Dedifferentiated amniotic fluid mesenchymal stem cell (primary cell): ENCODE results near the gene KRTAP2-2.
"Not testable (repeated sequence)": the region's sequence is repeated elsewhere in the genome, so short reads cannot be mapped to it uniquely, and the experiment has no call there.

Experiments
- DNase-seq: peaks from one replicate; pipeline ENCODE4 v3.0.0-alpha.2; 2016; ENCODE audit errors: extremely low spot score

KRTAP2-2 gene

DNA sequence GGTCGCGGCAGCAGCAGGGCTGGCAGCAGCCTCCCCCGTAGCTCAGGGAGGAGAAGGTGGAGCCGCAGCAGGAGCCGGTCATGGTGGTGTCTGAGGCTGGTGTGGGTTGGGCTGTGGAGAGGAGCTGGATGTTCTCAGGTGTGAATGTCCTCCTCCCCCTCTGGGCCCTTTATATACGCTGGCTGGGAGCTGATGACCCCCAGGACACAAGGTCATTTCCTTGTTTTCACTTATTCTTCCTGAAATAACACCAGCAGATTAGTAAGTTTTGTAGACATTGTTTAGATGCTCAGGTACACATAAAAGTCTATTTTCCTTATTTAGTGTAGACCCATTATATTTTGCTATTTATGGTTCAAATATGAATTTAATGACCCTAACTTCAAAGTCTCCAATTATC lies at the start of gene KRTAP2-2:
Gene KRTAP2-2 (minus strand): TSS at position 101 of the 400 bp plus-strand sequence. CDS start 19 bp downstream, at position 82.
- not testable (repeated sequence) for DNase-seq

GRCh38 chr17:41104386-41105038 lies 49.5 kb upstream of the KRTAP2-2 start:
- not testable (repeated sequence) for DNase-seq

DNA sequence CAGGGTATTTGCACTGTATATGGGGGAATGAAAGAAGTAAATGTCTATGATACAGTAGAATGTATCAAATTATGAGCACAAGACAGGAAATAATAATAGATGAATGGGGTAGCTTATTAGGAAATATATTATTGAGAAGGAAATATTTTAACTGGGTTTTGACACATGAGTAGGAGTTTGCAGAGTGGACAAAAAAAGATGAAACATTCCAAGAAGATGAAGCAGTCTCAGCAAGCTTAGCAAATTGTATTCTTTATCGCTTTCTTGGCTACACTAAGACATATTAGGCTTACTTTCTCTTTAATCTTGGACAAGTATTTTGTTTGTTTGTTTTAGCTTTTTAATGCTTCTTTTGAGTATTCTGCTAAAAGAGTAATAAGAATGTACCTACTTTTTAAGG lies 48.9 kb upstream of the KRTAP2-2 start:
- no peak for DNase-seq

DNA sequence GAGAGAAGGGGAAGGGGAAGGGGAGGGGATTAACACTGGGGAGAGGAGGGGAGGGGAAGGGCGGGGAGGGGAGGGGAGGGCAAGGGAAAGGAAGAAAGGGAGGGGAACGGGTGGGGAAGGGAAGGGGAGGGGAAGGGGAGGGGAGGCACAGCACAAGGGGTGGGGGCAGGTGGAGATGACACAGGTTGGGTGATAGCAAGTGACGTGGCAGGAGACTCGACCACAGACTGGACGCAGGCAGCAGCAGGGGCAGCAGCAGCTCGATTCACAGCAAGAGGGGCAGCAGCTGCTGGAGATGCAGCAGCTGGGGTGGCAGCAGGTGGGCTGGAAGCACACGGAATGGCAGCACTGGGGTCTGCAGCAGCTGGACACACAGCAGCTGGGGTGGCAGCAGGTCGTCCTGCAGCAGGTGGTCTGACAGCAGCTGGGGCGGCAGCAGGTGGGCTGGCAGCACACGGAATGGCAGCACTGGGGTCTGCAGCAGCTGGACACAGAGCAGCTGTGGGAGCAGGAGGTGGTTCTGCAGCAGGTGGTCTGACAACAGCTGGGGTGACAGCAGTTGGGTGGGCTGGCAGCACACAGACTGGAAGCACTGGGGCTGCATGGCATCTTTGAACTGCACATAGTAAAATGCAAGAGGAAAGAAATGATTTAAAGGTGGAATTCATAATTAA lies 46.7 kb upstream of the KRTAP2-2 start, which contains the start of gene KRTAP4-16:
Gene KRTAP4-16 (minus strand): TSS at position 624 of the 674 bp plus-strand sequence. CDS start 0 bp downstream, at position 624.
- no peak for DNase-seq

- peak; percentile 87 for DNase-seq
Measured at GRCh38 chr17:41099682-41100480, 44.9 kb upstream of the KRTAP2-2 start.

DNA sequence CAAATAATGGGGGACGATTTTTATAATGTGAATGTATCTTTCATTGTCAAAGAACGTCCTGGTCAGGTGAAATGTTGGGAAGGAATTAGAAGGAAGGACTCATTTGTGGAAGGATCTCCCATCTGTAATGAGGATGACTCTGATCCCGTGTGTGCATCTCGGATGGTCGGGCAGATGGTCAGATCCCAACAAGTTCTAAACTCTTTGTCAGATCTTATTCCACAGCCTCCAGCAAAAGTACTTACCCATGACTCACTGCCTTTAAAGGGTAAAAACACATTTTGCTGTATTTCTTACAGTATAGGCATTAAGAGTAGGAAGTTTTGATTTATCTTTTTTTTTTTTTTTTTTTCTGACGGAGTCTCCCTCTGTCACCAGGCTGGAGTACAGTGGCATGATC lies 43.5 kb upstream of the KRTAP2-2 start:
- DNase-seq: no peak

GRCh38 chr17:41098042-41098441 lies 43.0 kb upstream of the KRTAP2-2 start, which contains the start of gene KRTAP4-8:
KRTAP4-8 (minus strand) TSS chr17:41098142; CDS start chr17:41098084, 58 bp downstream.
- no peak for DNase-seq

DNA sequence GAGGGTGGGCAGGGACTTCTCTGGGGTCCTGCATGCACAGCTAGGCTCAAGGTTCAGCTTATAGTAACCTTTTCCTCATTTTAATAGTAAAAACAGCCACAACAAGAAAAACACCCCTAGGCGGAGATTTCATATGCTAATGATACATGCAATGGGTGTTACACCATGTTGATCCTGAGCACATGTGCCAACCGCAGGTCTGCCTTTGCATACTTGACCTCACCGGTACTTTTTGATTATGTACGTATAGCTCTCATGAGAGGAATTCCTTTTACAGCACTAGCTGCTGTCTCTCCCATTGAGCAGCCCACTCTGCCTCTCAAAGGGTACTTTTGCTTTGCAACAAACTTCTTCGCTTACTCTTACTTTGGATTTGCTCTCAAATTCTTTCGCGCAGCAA lies 41.0 kb upstream of the KRTAP2-2 start:
- DNase-seq: no peak

DNA sequence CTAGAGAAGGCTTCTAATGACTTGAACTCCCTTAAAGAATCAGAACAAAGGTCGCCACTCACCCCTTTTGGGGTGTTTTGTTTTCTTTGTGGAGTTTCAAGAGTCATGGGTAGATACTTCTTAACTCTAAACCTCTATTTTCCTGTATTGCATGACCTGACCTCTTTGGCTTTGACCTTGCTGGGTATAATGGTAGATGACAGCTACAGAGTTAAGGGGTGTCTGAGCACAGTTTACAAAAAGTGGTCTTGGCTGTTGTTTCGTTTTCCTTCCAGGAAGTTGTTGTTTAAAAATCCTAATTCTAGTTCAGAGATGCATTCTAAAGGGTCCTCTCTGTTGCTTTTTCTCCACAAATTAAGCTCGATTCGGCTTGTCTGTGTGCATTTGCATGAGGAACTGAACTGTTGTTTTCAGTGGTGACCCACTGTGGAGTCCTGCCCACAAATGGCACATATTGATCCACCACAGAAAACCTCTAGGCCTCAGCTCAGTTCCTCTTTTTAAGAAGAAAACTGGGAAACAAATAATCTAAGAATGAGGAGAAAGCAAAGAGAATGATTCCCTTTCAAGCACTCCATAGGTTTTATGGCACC lies 33.8 kb upstream of the KRTAP2-2 start:
- not testable (repeated sequence) for DNase-seq

DNA sequence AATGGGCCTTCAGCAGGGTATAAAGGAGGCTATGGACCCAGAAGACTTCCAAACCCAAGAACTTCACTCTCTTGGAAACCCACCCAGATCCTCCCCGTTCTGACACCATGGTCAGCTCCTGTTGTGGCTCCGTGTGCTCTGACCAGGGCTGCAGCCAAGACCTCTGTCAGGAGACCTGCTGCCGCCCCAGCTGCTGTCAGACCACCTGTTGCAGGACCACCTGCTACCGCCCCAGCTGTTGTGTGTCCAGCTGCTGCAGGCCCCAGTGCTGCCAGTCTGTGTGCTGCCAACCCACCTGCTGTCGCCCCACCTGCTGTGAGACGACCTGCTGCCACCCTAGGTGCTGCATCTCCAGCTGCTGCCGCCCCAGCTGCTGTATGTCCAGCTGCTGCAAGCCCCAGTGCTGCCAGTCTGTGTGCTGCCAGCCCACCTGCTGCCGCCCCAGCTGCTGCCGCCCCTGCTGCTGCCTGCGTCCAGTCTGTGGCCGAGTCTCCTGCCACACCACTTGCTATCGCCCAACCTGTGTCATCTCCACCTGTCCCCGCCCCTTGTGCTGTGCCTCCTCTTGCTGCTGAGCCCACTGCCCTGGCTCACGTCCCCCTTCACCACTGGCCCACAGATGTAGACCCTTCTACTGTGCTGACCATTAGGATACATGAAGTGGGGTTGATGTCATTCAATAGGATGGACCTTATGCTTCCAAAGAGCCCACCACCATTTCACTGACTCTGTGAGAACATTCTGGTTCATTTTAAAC lies 29.2 kb upstream of the KRTAP2-2 start, which contains the start of gene KRTAP4-7:
Gene KRTAP4-7 (plus strand): TSS at position 51 of the 757 bp plus-strand sequence. CDS start 57 bp downstream, at position 108.
- not testable (repeated sequence) for DNase-seq

- not testable (repeated sequence) for DNase-seq
Measured at GRCh38 chr17:41083427-41083826, 28.4 kb upstream of the KRTAP2-2 start.

DNA sequence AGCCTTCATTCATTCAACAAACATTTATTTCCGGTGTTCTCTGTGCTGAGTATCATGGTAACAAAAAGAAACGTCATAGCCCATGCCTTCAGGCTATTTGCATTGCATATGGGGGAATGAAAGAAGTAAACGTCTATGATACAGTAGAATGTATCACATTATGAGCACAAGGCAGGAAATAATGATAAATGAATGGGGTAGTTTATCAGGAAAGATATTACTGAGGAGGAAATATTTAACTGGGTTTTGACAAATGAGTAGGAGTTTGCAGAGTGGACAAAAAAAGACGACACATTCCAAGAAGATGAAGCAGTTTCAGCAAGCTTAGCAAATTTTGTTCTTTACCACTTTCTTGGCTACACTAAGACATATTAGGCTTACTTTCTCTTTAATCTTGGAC lies 27.6 kb upstream of the KRTAP2-2 start:
- no peak for DNase-seq

DNA sequence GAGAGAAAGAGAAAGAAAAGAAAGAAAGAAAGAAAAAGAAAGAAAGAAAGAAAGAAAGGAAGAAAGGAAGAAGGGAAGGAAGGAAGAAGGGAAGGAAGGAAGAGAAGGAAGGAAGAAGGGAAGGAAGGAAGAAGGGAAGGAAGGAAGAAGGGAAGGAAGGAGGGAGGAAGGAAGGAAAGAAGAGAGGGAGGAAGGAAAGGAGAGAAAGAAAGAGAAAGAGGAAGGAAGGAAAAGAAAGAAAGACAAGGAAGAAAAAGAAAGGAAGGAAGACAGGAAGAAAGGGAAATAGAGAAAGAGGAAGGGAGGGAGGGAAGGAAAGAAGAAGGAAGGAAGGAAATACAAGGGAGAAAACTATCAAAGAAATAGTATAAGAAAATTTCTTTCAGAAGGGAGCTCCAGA lies 21.8 kb upstream of the KRTAP2-2 start:
- DNase-seq: no peak

DNA sequence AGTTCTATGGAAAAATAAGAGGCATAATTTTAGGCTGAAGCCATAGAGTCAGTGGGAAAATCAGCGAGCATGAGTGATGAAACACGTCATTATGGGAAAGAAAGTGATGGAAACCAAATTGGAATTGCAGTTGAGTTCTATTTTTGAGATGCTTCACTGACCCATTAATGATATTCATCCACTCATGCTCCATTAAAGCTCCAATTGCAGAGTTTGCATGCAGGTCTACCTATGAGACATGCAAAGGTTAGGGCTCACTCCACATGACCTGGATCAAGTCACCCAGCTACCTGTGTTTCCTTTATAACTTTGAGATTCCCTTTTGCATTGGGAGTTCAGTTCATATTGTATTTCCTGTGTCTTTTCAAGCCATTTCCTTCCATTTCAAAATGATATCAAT lies 18.6 kb upstream of the KRTAP2-2 start:
- DNase-seq: no peak

DNA sequence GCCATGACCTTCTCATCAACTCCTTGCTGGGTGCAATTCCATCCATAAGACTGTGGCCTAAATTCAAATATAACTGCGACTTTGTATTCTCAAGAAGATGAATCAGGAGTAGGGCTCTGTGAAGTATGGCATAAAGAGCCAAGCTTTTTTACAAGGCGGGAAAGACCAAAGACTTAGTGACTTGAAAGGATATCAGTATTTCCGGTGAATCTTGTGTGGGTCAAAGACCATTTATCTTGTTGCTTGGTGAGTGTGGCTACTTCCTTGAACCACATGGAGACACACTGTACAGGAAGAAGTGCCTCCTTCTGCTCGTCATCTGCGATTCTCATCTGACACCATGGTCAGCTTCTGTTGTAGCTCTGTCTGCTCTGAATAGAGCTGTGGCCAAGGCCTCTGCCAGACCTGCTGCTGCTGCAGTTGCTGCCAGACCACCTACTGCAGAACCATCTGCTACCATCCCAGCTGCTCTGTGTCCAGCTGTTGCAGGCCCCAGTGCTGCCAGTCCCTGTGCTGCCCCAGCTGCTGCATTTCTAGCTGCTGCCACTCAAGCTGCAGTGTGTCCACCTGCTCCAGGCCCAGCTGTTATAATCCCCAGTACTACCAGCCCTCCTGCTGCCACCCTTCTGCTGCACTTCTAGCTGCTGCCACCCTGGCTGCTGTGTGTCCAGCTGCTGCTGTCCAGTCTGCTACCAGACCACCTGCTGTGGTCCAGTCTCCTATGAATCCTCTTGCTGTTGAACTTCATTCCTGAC lies 16.8 kb upstream of the KRTAP2-2 start:
- DNase-seq: no peak

DNA sequence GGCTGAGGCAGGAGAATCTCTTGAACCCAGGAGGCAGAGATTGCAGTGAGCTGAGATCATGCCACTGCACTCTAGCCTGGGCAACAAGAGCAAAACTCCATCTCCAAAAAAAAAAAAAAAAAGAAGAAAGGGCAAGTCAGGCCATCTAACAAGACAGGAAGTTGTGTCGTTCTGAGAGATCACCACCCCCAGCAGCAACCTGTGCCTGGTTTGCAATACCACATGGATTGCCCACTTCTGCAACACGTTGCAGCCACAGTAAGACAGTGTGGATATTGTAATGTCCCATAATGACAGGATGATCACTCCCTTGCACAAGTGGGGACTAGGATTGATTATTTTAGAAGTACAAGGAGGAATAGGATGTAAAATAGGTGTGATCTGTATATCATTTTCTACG lies 14.0 kb upstream of the KRTAP2-2 start:
- no peak for DNase-seq

DNA sequence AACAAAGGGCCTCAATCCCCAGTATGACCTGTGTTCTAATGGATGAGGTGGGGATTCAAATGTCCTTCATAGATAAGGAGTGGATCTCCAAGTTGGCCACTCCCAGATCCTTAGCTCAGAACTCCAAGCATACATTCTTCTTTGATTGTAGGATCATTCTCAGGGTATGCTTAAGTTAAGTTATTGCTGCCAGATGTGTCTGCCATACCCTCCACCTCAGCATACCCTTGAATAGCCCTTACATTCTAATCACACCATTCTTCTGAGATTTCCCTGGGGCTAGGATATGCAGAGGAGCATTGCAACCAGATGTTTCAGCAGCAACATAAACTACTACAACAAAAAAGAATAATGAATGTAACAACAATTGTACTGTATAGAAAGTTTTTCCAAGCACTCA lies 12.3 kb upstream of the KRTAP2-2 start:
- peak; percentile 58 for DNase-seq

DNA sequence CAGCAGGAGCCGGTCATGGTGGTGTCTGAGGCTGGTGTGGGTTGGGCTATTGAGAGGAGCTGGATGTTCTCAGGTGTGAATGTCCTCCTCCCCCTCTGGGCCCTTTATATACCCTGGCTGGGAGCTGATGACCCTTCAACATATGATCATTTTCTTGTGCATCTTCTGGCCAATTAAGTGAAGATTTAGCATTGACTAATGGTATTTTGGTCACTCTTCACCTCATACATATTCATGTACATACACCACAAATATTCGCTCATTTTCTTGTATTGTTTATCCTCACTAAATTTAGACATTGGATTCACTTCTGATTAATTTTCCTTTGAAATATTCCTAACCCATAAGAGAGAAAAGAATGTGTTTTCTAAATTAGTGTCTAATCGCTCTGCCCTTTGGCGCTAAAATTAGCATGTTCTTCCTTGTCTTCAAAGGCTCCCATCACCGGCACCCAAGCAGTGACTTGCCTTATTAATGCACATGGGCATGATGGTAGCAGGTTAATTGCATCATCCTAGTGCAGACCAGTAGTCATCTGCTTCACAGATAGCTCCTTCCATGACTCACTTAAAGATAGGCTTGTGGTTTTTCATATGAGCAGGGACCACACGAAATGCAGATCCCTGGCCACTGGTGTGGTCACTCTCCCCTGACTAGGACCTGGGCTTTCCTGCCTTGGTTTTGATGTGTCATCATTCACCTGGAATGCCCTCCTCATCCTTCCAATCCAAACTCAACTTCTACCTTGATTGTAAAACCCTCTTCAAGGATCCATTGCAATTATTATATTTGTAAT lies 11.0 kb upstream of the KRTAP2-2 start, which contains the start of gene KRTAP2-4:
Gene KRTAP2-4 (minus strand): TSS at position 51 of the 796 bp plus-strand sequence. CDS start 34 bp downstream, at position 17.
- DNase-seq: peak; percentile 43

- DNase-seq: not testable (repeated sequence)
Measured at GRCh38 chr17:41065016-41065689, 10.1 kb upstream of the KRTAP2-2 start.
